Endothelial cell of umbilical vein (primary cell): ENCODE data around the gene DPYD. TPM values are rescaled to one million over a fixed set of nuclear protein-coding genes. Genes with fewer than 3 reads are reported as not detected.

ENCODE experiments used
- BruUV-seq: library from RNA; stranded (reverse); fragments of 400-500 nt; replicated peaks from 2 replicates; lab custom pipeline; 2021; lab: Mats Ljungman, UMichigan
- CTCF ChIA-PET: fragments of 300-600, 350-600 bp; sonication (Branson Sonifier 250); formaldehyde crosslinking; loops from one replicate; lab custom pipeline; 2021; ENCODE audit warnings: antibody characterized with exemption, inconsistent platforms; lab: Charles Lee
- POLR2A ChIA-PET: fragments of 300-600, 350-600 bp; sonication (Branson Sonifier 250); formaldehyde crosslinking; loops from one replicate; lab custom pipeline; 2021; ENCODE audit warnings: antibody characterized with exemption, inconsistent platforms; lab: Charles Lee
- DNase-seq: peaks from one replicate; pipeline ENCODE4 v3.0.0-alpha.2; 2011; ENCODE audit warnings: low read depth, low spot score
- FAIRE-seq: peaks from 2 replicates; lab custom pipeline; 2011; peaks lifted over from hg19 to GRCh38; lab: Jason Lieb, UNC
- H2AFZ ChIP-seq: 2 replicates; pipeline ENCODE4 v1.6.0; 2012; ENCODE audit warnings: low read depth, low read length, control low read depth, inconsistent platforms
- H3K27ac ChIP-seq: 2 replicates; pipeline ENCODE4 v1.5.1; 2011; ENCODE audit warnings: low read depth, mild to moderate bottlenecking, control low read depth, low read length, moderate library complexity; ENCODE audit not compliant: insufficient read depth
- H3K27me3 ChIP-seq, 2 experiments: 2 replicates each; pipeline versions ENCODE4 v1.6.0 to v1.6.1; 2011; ENCODE audit warnings: low read length in 2 of 2, mixed read lengths in 1 of 2; ENCODE audit not compliant: control insufficient read depth in 2 of 2, insufficient read depth in 2 of 2
- H3K36me3 ChIP-seq, 2 experiments: 2 replicates in 1 of 2; 3 replicates in 1 of 2; pipeline ENCODE4 v1.5.1; 2011; ENCODE audit warnings: low read length in 2 of 2, mild to moderate bottlenecking in 1 of 2, moderate library complexity in 1 of 2; ENCODE audit not compliant: control insufficient read depth in 2 of 2, insufficient read depth in 2 of 2; ENCODE audit errors: extremely low read depth in 1 of 2
- H3K4me1 ChIP-seq: 3 replicates; pipeline ENCODE4 v1.5.1; 2011; ENCODE audit warnings: mild to moderate bottlenecking, low read length; ENCODE audit not compliant: control insufficient read depth, insufficient read depth; ENCODE audit errors: extremely low read depth
- H3K4me2 ChIP-seq: 2 replicates; pipeline ENCODE4 v1.6.1; 2011; ENCODE audit warnings: low read length, control low read depth, mixed read lengths; ENCODE audit not compliant: insufficient read depth
- H3K4me3 ChIP-seq, 3 experiments: fragments of 200-600 bp in 1 of 3; sonication (generic), shearing (Covaris generic) in 1 of 3; replicated peaks in 1 of 3; 2 replicates each; pipeline ENCODE4 v1.5.1; 2011 to 2016; ENCODE audit warnings: control low read depth in 3 of 3, low read length in 3 of 3, mild to moderate bottlenecking in 2 of 3, inconsistent platforms in 1 of 3, low read depth in 1 of 3, moderate library complexity in 1 of 3; ENCODE audit not compliant: insufficient read depth in 1 of 3
- H3K79me2 ChIP-seq: 2 replicates; pipeline ENCODE4 v1.6.0; 2012; ENCODE audit warnings: low read length, inconsistent platforms; ENCODE audit not compliant: control insufficient read depth, insufficient read depth
- H3K9ac ChIP-seq: replicated peaks from 2 replicates; pipeline ENCODE3; 2011; ENCODE audit warnings: low read length, control low read depth; ENCODE audit not compliant: insufficient read depth; ENCODE audit errors: extremely low read depth
- H3K9me1 ChIP-seq: replicated peaks from 3 replicates; pipeline ENCODE4 v1.6.0; 2011; ENCODE audit warnings: mild to moderate bottlenecking, low read length; ENCODE audit not compliant: control insufficient read depth, insufficient read depth; ENCODE audit errors: extremely low read depth
- H3K9me3 ChIP-seq: replicated peaks from 2 replicates; pipeline ENCODE4 v1.5.1; 2012; ENCODE audit warnings: low read length, inconsistent platforms; ENCODE audit not compliant: control insufficient read depth, insufficient read depth
- H4K20me1 ChIP-seq: replicated peaks from 2 replicates; pipeline ENCODE3; 2011; ENCODE audit warnings: mild to moderate bottlenecking, low read length; ENCODE audit not compliant: control insufficient read depth, insufficient read depth; ENCODE audit errors: extremely low read depth
- EZH2 ChIP-seq: IDR thresholded peaks from 2 replicates; pipeline ENCODE4 v1.6.1; 2012; ENCODE audit warnings: borderline replicate concordance, low read depth, mild to moderate bottlenecking, moderate library complexity, low read length, inconsistent platforms; ENCODE audit not compliant: severe bottlenecking
- FOS ChIP-seq: IDR thresholded peaks from 2 replicates; pipeline ENCODE4 v1.6.1; 2011; ENCODE audit warnings: mild to moderate bottlenecking, low read length, moderate library complexity, borderline replicate concordance; ENCODE audit not compliant: insufficient read depth
- GATA2 ChIP-seq: IDR thresholded peaks from 2 replicates; pipeline ENCODE4 v1.7.0; 2011; ENCODE audit warnings: low read depth, mild to moderate bottlenecking, moderate library complexity, mixed read lengths, low read length; ENCODE audit not compliant: insufficient read length, insufficient read depth
- JUN ChIP-seq: IDR thresholded peaks from 2 replicates; pipeline ENCODE4 v1.6.1; 2011; ENCODE audit warnings: borderline replicate concordance, low read depth; ENCODE audit not compliant: insufficient read length, insufficient read depth
- MYC ChIP-seq: IDR thresholded peaks from one replicate; pipeline ENCODE4 v1.6.1; 2011; ENCODE audit warnings: mild to moderate bottlenecking, low read depth, low read length
- POLR2A ChIP-seq: IDR thresholded peaks from 2 replicates; pipeline ENCODE4 v1.6.1; 2012; ENCODE audit warnings: low read depth, mild to moderate bottlenecking, control low read depth, low read length
- POLR2AphosphoS5 ChIP-seq: IDR thresholded peaks from 2 replicates; pipeline ENCODE4 v1.6.1; 2012; ENCODE audit warnings: low read depth, mild to moderate bottlenecking, control low read depth, low read length, moderate library complexity; ENCODE audit not compliant: insufficient read depth
- dilution Hi-C: fragments of 300-500 bp; cut with MboI; formaldehyde crosslinking; loops from one replicate; pipeline ENCODE4 v1.15.0; 2019; ENCODE audit warnings: low sequenced_read_pairs; ENCODE audit not compliant: extremely low pct_ligation_motif_present
- intact Hi-C: fragments of 100-400 bp; cut with micrococcal nuclease; formaldehyde crosslinking; loops from one replicate; pipeline ENCODE4 v1.10.0; 2022
- polyA plus RNA-seq, 4 experiments: library from polyadenylated mRNA; depleted of rRNA in 3 of 4; stranded (reverse) in 3 of 4; unstranded in 1 of 4; fragments of >200 nt; gene quantifications; 2 replicates each; pipeline versions ENCODE4 v1.2.1 to v1.2.3, GENCODE V29; 2011 to 2012; ENCODE audit warnings: missing spikeins in 1 of 4
- total RNA-seq: library from RNA; stranded (reverse); gene quantifications from 2 replicates; pipeline ENCODE4 v1.2.3, GENCODE V29; 2021
- TF ChIP-seq, protein P1 (sequence below), 2 donors: IDR thresholded peaks; 1 replicate in 1 of 2; 2 replicates in 1 of 2; pipeline ENCODE4 v1.5.1; 2011; ENCODE audit warnings: low read length in 2 of 2, mild to moderate bottlenecking in 2 of 2, moderate library complexity in 2 of 2, control low read depth in 1 of 2, inconsistent platforms in 1 of 2, low read depth in 1 of 2; ENCODE audit not compliant: insufficient read depth in 1 of 2; ENCODE audit errors: extremely low read depth in 1 of 2
- TF ChIP-seq, protein P2 (sequence below): IDR thresholded peaks from 2 replicates; pipeline ENCODE4 v1.6.1; 2011; ENCODE audit not compliant: insufficient read depth, insufficient read length

The DPYD gene
- total and polyA plus RNA-seq, 2 donors (not counting 3 experiments of a cell fraction or from before 2014, with no cell fraction given): 4.6 to 15.1 TPM

DNA sequence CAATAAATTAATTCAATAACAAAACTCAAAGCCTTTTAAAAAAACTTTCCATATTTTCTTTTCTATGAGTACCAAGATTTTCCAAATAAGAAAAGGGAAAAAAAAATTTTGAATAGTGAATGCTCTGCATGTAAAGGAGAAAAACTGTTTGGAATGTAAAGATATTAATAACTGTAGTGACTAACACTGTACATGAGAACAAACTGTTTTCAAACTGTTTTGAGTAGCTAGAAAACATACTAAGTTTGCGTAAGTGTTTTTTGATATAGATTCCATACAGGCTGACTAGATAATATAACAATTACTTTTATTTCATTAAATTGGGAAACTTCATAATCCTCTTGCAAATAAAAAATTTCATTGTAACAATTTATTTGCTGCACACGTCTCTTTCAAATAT, 150.5 kb downstream of the DPYD start:
- Histone ChIP-seq H3K27ac (no peak overlapping the region), H3K79me2 (no peaks in the 10 kb centered on the region), H3K9ac (no peak overlapping the region), H3K36me3 (no peaks in the 10 kb centered on the region), H3K4me3 (no peak overlapping the region), H3K4me1 (no peaks in the 10 kb centered on the region), H4K20me1 (no peaks in the 10 kb centered on the region), H3K4me2 (no peak overlapping the region), H3K9me3 (no peaks in the 10 kb centered on the region), H3K27me3 (no peaks in the 10 kb centered on the region), H2AFZ (no peak overlapping the region), H3K9me1 (no peaks in the 10 kb centered on the region)
- no peak for DNase-seq
- intact Hi-C loops (no loop called here), dilution Hi-C loops (no loop called here)
- ChIA-PET CTCF (interaction anchor here (0.8 to 2.2 kb wide), 4 partner anchors 9 to 33 kb away, joined by 3 to 10 read pairs (median 5); no protein-coding TSS in a partner anchor), POLR2A (no interaction called here)
- FAIRE-seq: no peak
- BruUV-seq: no TSS peak
- TF ChIP-seq EZH2: no peak
- no peak for TF ChIP-seq FOS
- no peak for TF ChIP-seq POLR2A
- TF ChIP-seq POLR2AphosphoS5: no peak
- no peak for TF ChIP-seq GATA2
- TF ChIP-seq, protein P1, sequence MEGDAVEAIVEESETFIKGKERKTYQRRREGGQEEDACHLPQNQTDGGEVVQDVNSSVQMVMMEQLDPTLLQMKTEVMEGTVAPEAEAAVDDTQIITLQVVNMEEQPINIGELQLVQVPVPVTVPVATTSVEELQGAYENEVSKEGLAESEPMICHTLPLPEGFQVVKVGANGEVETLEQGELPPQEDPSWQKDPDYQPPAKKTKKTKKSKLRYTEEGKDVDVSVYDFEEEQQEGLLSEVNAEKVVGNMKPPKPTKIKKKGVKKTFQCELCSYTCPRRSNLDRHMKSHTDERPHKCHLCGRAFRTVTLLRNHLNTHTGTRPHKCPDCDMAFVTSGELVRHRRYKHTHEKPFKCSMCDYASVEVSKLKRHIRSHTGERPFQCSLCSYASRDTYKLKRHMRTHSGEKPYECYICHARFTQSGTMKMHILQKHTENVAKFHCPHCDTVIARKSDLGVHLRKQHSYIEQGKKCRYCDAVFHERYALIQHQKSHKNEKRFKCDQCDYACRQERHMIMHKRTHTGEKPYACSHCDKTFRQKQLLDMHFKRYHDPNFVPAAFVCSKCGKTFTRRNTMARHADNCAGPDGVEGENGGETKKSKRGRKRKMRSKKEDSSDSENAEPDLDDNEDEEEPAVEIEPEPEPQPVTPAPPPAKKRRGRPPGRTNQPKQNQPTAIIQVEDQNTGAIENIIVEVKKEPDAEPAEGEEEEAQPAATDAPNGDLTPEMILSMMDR (IDR thresholded peaks at IDR 0.05; ENCODE audit: extremely low read depth in 1 of 2, insufficient read depth in 1 of 2, low read depth in 1 of 2, low read length in 2 of 2): no peak
- TF ChIP-seq JUN: no peak
- no peak for TF ChIP-seq MYC
- TF ChIP-seq, protein P2, sequence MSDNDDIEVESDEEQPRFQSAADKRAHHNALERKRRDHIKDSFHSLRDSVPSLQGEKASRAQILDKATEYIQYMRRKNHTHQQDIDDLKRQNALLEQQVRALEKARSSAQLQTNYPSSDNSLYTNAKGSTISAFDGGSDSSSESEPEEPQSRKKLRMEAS: no peak
